NCI-H2196 (cell line): ENCODE results near the gene ANKRD62.

Experiments used
- DNase-seq: peaks from one replicate; lab custom pipeline; 2025; ENCODE audit not compliant: unreplicated experiment; lab: John Stamatoyannopoulos, UW

ANKRD62 gene

GRCh38 chr18:12093520-12094257 lies at the start of gene ANKRD62:
TSS of gene ANKRD62 (plus strand) at chr18:12093843. CDS start at chr18:12094018, 175 bp downstream.
- DNase-seq = no peak

GRCh38 chr18:12044591-12044990 lies 49.1 kb upstream of the ANKRD62 start:
- DNase-seq = no peak

GRCh38 chr18:12046046-12046750 lies 47.4 kb upstream of the ANKRD62 start:
- no peak for DNase-seq

GRCh38 chr18:12046751-12047335 lies 46.8 kb upstream of the ANKRD62 start:
- no peak for DNase-seq

GRCh38 chr18:12048010-12048826 lies 45.4 kb upstream of the ANKRD62 start:
- DNase-seq = no peak

GRCh38 chr18:12048827-12049175 lies 44.8 kb upstream of the ANKRD62 start:
- DNase-seq = no peak

GRCh38 chr18:12049978-12050811 lies 43.4 kb upstream of the ANKRD62 start:
- no peak for DNase-seq

GRCh38 chr18:12052866-12053265 lies 40.8 kb upstream of the ANKRD62 start:
- no peak for DNase-seq

- no peak for DNase-seq
Observed at GRCh38 chr18:12053289-12053688, 40.4 kb upstream of the ANKRD62 start.

GRCh38 chr18:12056034-12056883 lies 37.4 kb upstream of the ANKRD62 start:
- DNase-seq = no peak

- no peak for DNase-seq
Observed at GRCh38 chr18:12056884-12057402, 36.7 kb upstream of the ANKRD62 start.

- no peak for DNase-seq
Observed at GRCh38 chr18:12057419-12058039, 36.1 kb upstream of the ANKRD62 start.

GRCh38 chr18:12059334-12060181 lies 34.1 kb upstream of the ANKRD62 start:
- DNase-seq = peak; percentile 34

- no peak for DNase-seq
Observed at GRCh38 chr18:12060182-12060870, 33.3 kb upstream of the ANKRD62 start.

GRCh38 chr18:12061685-12062084 lies 32.0 kb upstream of the ANKRD62 start:
- no peak for DNase-seq

GRCh38 chr18:12062974-12063373 lies 30.7 kb upstream of the ANKRD62 start:
- no peak for DNase-seq

GRCh38 chr18:12064086-12064763 lies 29.4 kb upstream of the ANKRD62 start:
- no peak for DNase-seq
